Dermis microvascular lymphatic vessel endothelial cell (primary cell): ENCODE measurements around the gene DEPP1. TPM values are rescaled to one million over a fixed set of nuclear protein-coding genes. Genes with fewer than 3 reads are reported as not detected.
A peak's percentile ranks its signal among the peaks of the same experiment; 100 is the strongest.

ENCODE experiments used
- DNase-seq, 2 donors: peaks; one replicate each; pipeline versions ENCODE4 v3.0.0 to v3.0.0-alpha.2; 2010; ENCODE audit warnings: low read depth in 2 of 2
- total RNA-seq: library from RNA; depleted of rRNA; stranded (reverse); fragments of >200 nt; gene quantifications from 2 replicates; pipeline ENCODE4 v1.2.1, GENCODE V29; 2014

The DEPP1 gene
- total RNA-seq, 1 donor from 2014 or later = 122 TPM

DNA sequence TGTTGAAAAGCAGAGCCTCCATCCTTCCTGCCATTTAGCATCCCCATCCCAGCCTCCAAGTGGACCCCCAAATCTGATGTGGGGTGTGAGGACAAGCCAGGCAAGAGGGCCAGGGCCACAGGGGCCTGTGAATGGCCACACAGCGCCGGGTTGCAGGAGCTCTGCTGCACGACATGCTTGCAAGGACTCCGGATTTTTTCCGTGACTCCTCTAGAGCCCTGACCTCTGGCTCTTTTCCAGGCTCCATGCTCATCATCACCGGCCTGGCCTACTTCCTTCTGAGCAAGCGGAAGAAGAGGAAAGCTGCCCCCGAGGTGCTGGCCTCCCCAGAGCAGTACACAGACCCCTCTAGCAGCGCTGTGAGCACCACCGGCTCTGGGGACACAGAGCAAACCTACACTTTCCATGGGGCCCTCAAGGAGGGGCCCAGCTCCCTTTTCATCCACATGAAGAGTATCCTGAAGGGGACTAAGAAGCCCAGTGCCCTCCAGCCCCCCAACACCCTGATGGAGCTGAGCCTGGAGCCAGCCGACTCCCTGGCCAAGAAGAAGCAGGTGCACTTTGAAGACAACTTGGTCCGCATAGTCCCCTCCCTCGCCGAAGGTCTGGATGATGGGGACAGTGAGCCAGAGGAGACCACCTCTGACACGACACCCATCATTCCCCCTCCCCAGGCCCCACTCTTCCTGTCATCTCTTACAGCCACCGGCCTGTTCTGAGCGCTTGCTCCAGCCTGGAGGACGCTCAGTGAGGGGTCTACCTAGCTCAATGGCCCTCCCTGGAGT, 44.0 kb downstream of the DEPP1 start:
- DNase-seq = no peak

DNA sequence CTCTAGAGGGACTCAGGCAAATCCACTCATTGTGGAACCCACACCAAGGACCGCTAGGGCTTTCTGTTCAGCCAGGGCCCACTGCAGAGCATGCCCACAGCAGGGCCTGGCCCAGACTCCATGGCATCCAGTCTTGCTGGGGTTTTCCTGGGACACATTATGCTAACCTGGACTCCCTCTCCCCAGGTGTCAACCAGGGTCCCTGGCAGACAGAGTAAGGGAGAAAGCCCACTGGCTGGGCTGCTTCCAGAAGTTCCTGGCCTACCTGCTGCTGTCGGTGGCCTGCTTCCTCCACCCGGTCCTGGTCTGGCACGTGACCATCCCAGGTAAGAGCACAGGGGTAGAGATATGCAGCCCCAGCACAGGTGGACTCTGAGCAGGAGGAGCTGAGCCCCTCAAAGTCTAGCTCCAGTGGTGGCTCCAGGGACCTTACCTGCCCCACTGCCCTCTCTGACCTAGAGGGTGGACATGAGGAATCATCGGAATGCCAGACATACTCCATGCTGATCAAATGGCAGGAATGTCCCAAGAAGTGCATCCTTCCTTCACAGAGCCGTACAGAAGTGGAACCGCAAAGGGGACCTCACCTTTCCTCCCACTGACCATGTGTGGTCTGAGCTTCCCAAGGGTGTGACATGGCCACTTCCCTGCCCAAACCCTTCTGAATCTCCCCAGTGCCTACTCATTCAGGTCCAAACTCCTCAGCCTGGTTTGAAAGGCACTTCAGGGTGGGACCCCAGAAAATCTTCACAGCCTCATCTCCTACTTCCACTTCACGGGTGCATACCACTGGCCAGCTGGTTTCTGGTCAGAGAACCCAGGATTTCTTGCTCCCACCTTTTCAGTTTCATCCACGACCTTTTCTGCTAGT, 44.9 kb downstream of the DEPP1 start:
- no peak for DNase-seq

DNA sequence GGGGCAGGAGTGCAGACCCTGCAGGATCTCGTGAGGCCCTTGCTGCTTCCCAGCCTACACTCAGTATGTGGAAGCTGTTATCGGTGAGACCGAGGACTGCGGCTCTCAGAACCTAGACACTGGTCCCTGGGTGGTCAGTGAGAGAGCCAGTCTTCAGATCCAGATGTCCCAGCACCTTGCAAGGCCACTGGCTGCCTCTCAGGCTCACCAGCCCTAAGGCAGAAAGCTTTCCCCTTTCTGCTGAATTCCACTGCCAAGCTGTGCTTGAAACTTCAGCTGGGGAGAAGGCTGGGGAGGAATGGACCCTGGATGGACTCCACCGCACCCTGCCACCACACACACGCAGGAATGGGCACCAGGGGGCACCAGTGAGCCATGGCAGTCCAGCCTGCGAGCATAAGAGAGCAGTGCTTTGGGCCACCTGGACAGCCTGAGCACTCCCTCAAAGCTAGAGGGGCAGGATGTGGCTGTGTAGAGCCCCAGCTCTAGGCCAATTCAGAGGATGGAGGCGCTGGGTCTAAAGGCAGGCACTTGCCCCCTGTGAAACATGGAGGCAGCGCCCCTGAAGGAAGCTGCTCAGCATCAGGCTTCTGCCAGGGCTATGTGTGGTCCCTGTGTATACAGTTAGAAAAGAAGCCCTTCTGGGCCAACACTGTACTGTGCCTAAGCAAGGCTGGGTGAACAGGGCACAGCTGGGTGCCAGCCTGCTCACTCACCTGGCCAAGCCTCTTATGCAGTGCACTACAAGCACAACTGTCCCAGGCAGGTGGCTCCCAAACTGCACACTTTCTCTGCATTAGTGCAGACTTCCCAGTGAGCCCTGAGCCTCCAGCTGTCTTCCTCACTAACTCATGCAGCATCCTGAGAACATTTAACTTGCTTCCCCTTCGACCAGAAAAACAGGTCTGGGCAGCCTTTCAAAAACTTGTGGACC, 45.8 kb downstream of the DEPP1 start:
- peak; percentile 47 to 80 for DNase-seq

DNA sequence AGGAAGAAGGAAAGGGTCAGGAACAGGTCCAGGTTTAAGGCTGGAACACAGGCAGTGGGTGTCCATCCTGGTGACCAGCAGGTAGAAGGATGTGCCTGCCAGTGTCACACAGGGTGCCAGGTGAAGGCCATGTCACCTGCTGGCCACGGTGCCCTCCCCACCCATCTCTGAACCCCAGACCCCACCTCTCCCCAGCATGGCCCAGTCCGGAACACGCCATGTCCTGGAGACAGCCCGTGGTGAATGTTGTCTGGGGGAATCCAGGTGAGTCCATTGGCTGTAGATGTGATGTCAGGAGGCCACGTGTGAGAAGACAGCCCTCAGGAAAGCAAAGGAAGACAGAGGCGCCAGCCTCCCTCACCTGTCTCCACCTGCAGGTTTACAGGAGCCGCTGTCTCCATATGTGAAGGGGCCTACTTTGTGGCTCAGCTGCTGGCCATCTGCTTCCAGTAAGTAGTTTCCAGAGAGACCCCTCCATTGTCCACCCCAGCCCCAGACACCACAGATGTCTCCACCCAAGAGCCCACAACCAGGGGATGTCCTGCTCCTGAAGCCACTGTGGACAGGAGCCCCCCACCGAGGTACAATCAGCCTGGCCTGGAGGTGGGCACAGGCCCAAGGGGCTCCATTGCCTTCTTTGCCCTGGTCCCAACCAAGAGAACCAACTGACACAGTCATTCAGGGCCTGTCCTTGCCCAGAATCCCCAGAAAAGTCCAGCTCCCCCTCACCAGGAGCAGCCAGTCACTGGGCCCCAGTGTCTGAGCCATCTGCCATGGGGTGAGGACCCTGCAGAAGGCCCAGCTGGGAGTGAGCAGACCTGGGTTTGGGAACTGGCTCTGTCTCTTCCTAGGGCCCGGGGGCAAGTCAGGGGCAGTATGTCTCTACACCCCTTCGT, 46.7 kb downstream of the DEPP1 start:
- no peak for DNase-seq

DNA sequence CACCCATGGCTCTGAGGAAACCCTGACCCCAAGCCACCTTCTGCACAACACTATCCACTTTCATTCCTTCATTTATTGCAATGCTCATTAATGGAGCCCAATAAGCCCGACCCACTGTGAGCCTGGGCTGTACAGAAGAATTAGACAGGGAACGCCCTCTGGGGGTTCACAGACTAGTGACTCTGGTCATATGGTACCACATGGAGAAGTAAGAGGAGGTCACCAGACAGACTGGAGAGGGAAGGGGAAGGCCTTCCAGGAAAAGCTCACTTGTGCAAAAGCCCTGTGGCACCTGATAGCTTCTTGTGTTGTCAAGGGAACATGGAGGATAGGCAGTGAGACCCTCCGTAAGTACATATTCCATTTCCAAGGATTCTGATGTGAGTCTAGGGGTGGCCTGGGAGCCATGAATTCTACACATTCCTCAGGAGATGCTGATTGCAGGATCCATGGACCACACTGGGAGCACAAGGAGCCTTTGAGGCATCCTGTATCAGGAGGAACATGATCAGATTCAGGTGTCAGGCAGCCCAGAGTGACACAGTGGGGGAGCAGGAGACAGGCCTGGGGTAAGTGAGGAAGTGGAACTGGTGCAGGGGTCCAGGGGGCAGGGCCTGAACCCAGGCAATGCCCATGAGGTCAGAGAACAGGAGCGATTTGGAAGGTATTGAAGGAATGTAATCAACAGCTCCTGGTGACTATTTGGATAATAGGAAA, 47.5 kb downstream of the DEPP1 start:
- no peak for DNase-seq

DNA sequence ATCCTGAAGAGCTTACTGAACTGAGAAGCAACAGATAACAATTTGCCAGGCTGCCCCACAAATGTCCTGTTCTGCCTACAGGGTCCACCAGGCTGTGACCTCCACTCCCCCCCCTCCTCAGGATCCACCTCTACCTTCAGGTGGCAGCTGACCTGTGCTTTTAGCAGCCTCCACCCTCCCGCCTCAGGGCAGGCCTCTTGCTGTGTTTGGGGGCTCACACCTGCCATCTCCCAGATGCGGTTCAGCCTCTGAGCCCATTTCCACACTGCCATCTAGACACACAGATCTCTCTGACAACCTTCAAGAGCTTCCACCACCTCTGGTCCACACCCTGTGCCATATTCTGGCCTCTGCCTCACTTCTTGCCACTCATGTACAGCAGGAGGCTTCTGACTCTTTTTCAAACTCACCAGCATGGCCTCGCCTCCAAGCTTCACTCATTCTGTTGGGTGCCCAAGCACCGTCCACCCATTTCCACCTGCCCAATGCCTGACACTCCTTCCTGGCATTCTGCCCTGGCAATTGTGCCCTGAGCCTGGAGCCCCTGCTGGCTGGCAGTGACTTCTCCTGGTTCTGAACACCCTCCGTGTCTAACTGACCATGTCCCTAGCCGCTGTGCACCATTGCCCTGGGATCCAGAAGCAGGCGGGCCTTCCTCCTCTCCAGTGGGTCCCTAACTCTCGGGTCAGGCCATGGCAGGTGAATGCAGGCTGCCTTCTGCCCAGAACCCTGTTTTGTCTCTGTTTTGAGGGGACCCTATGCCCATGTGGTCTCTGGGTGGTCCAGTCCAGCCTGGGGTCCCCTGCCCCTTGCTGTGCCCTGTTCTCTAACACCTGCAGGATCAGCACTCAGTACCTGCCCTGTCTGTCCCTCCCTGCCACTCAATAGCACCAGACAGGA, 49.0 kb downstream of the DEPP1 start:
- DNase-seq = no peak

DNA sequence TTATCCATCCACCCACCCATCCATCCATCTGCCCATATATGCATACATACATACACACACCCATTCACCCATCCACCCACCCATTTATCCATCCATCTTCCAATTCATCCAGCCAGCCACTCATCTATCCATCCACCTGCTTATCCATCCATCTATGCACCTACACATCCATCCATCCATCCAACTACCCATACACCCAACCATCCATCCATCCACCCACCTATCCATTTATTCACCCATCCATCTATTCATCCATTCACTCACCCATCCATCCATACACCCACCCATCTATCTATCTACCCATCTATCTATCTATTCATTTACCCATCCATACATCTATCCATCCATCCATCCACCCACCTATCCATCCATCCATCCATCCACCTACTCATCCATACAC, 50.1 kb downstream of the DEPP1 start:
- DNase-seq = no peak

DNA sequence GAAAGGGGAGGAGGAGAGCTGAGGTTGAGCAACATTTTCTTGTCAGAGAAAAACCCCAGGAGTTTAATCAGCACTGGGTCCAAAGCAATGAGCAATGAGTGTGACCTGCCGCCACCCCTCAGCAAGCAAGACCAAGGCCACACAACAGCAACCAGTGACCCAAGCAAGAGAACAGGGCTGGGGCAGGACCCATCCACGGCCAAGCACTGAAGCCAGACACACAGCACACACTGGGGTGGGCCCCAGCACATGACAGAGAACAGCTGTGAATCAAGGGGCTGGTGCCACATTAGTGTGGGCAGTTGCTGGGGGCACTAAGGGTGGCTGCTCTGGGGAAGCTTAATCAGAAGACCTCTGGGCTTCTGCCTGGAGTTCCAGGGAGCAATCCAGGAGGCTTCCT, 51.3 kb downstream of the DEPP1 start:
- no peak for DNase-seq

DNA sequence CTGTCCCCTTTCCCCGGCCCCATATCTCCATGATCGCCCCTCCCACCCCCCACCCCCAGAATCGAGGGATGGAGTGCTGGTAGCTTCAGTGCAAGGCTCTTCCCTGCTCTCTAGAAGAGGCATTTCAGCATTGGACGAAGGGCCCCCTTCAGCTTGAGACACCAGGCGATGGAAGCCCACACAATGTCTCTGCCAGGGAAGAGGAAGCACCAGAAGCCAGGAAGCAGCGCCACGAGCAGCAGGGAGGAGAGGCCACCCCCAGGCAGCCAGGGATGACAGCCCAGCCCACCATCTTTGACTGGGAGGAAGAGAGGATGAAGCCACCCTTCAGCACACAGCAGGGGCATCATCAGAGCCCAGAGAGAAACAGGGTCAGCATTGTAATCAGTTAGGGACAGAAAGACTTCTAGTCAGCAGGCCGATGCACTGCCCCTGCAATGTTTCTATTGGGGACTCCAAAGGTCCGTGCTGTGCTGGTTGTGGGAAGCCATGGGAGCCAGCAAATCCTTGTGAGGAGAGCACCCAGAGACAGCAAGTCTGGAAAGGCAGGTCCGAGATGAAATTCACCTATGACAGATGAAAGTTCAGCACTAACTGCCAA, 51.8 kb downstream of the DEPP1 start:
- no peak for DNase-seq

Other genes with a start within 250 kb of the DEPP1 start
- not detected in 2 replicates for gene TMEM72, start 67.5 kb downstream of the DEPP1 start, total RNA-seq
- gene RASSF4, start 19.0 kb downstream of the DEPP1 start, total RNA-seq = 13.1 and 23.3 TPM in 2 replicates
- gene ZNF22, start 22.1 kb upstream of the DEPP1 start, total RNA-seq = 32.1 and 33.0 TPM in 2 replicates